OCI-LY1 (cell line): ENCODE data around the gene POLA1.

Experiments
- CTCF ChIP-seq: fragments of 200-600 bp; sonication (generic), shearing (Covaris generic); IDR thresholded peaks from 2 replicates; pipeline ENCODE4 v1.5.1; 2017; ENCODE audit warnings: mild to moderate bottlenecking, antibody characterized with exemption, low read length, moderate library complexity, mixed read lengths
- EZH2 ChIP-seq: fragments of 200-600 bp; sonication (generic), shearing (Covaris generic); IDR thresholded peaks from 2 replicates; pipeline ENCODE4 v1.8.0; 2017; ENCODE audit warnings: borderline replicate concordance, mixed run types, mild to moderate bottlenecking, antibody characterized with exemption, low read length, moderate library complexity, mixed read lengths

GRCh38 chrX:24900234-24900633 is 206.5 kb downstream of the POLA1 start:
- TF ChIP-seq EZH2 (no peak), CTCF (no peak)
